ENCODE results near the gene CERS6.
A peak's percentile ranks its signal among the peaks of the same experiment; 100 is the strongest.

The CERS6 gene

DNA sequence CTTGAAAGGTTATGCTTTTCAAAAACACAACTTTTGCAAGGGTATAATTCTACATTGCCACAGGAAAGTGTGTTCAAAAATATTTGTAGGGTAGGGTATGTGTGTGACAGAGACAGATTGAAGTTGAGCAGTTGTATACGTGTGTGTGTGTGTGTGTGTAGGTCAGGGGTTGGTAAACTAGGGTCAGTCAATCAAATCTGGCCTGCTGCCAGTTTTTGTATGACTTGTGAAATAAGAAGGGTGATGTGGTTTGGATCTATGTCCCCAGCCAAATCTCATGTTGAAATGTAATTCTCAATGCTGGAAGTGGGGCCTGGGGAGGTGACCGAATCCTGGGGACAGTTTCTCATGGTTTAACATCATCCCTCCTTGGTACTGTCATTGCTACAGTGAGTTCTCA is 148.2 kb downstream of the CERS6 start:
- TF ChIP-seq, protein P1, sequence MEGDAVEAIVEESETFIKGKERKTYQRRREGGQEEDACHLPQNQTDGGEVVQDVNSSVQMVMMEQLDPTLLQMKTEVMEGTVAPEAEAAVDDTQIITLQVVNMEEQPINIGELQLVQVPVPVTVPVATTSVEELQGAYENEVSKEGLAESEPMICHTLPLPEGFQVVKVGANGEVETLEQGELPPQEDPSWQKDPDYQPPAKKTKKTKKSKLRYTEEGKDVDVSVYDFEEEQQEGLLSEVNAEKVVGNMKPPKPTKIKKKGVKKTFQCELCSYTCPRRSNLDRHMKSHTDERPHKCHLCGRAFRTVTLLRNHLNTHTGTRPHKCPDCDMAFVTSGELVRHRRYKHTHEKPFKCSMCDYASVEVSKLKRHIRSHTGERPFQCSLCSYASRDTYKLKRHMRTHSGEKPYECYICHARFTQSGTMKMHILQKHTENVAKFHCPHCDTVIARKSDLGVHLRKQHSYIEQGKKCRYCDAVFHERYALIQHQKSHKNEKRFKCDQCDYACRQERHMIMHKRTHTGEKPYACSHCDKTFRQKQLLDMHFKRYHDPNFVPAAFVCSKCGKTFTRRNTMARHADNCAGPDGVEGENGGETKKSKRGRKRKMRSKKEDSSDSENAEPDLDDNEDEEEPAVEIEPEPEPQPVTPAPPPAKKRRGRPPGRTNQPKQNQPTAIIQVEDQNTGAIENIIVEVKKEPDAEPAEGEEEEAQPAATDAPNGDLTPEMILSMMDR (conservative IDR thresholded peaks at IDR 0.05; ENCODE audit: low read depth, low read length) = no peak
- H3K4me3 ChIP-seq (ENCODE audit: low read length) = no peak overlapping the region
- DNase-seq (ENCODE audit: low read depth) = no peak

DNA sequence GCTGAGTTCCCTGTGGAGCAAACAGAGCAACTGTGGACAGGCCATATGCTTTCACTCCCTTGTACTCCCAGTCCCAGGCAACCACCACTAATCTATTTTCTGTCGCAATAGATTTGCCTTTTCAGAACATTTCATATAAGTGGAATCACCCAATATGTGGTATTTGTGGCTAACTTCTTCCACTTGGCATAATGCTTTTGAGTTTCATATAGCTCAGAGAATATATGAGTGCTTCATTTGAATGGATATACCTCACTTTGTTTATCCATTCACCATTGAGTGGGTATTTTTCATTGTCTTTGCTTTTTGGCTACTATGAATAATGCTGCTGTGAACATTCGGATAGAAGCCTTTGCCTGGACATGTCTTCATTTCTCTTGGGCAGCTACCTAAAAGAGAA is 151.9 kb downstream of the CERS6 start:
- no peak for DNase-seq (ENCODE audit: low read depth)

DNA sequence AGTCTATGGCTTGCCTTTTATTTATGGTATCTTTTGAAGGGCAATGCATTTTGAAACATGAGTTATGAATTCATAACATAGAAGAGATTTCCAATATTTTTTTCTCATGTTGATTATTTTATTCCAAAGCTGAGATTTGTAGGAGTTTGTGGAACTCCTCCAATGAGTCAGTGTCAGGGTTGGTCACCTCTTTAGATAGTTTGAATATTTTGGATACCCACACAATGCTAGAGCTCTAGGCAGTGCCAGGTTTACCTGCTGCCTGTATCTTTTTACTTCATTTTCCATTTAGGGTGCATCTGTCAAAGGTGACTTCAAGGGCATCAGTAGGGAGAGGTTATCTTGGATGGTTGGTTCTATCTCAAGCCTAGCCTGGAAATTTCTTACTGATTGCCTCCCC is 152.7 kb downstream of the CERS6 start:
- H3K4me3 ChIP-seq (ENCODE audit: low read length) = no peak overlapping the region
- no peak for DNase-seq (ENCODE audit: low read depth)

More for the DNA sequence above, 151.9 kb downstream of the CERS6 start:
- H3K4me3 ChIP-seq (ENCODE audit: low read length) = no peak overlapping the region
- TF ChIP-seq, protein P1 (conservative IDR thresholded peaks at IDR 0.05; ENCODE audit: low read depth, low read length) = no peak

DNA sequence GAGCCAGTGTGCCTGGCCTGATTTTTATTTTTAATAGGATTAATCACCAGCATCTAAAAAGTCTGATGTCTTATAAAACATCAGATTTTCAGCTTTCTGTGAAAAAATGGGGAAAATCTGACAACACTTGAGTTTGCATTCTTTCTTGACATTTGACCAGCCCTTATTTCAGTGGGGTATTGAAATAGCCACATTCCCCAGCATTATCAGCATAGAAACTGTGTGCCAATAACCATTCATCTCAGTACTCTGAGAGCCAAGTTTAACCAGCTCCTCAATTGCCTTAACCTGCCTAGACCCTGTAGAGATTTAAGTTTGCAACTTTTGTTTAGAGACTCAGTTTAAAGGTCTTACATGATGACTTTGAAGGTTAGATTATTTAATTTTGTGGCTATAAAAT is 155.0 kb downstream of the CERS6 start:
- peak; percentile 19 for DNase-seq (ENCODE audit: low read depth)
- TF ChIP-seq, protein P1 (conservative IDR thresholded peaks at IDR 0.05; ENCODE audit: low read depth, low read length) = no peak

More for the DNA sequence above, 152.7 kb downstream of the CERS6 start:
- TF ChIP-seq, protein P1 (conservative IDR thresholded peaks at IDR 0.05; ENCODE audit: low read depth, low read length) = no peak

DNA sequence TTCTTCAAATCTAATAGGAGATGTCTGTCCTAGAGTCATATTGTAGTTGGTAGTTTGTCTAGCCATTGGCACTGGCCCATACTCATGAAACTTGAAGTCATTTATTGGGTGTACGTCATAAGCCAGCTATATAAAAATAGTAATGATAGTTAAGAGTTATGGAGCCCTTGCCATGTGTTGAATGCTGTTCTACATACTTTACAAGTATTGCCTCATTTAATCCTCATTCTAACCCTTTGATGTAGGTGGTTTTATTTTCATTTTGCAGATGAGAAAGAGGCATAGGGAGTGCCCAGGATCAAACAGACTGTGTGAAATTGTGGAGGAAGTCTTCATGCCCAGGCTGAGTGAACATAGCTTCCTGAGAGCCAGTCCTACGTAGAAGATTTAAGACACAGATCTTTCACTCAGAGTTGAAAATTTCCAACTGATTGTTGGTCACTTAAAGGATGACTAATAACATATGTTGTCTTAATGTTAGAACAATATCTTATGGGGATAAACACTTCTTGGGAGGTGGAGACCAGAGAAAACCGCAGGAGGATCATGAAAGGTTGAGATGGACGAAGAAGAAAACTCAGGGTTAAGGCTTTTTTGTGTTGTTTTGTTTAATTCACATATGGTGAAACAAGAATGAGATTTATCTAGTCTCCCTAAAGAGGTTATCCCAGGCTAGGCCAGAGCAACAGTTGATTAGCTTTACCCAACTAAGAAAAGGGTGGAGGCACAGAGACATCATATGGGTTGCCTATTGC is 156.0 kb downstream of the CERS6 start:
- H3K4me3 ChIP-seq (ENCODE audit: low read length) = no peak overlapping the region
- TF ChIP-seq, protein P1 (conservative IDR thresholded peaks at IDR 0.05; ENCODE audit: low read depth, low read length) = no peak
- no peak for DNase-seq (ENCODE audit: low read depth)

More for the DNA sequence above, 155.0 kb downstream of the CERS6 start:
- no peak overlapping the region for H3K4me3 ChIP-seq (ENCODE audit: low read length)

DNA sequence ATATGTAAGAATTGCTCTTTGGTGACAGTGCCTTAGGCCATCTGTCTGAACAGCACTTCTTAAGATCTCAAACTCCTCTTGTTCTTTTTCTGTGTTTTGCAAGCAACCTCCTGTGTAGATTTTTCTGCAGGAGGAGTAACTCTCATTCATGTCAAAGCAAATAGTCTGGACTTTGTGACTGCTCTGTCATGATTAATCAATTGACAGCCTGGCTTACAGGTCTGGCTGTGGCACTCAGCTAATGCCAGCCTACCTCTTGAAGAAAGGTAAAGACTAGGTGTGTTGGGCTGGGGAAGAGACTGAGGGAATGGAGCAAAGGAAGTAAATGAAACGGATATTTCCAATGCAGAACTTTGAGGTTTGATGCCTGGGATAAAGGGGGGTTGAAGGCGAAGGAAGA is 156.6 kb downstream of the CERS6 start:
- no peak for DNase-seq (ENCODE audit: low read depth)
- TF ChIP-seq, protein P1 (conservative IDR thresholded peaks at IDR 0.05; ENCODE audit: low read depth, low read length) = no peak
- H3K4me3 ChIP-seq (ENCODE audit: low read length) = no peak overlapping the region

DNA sequence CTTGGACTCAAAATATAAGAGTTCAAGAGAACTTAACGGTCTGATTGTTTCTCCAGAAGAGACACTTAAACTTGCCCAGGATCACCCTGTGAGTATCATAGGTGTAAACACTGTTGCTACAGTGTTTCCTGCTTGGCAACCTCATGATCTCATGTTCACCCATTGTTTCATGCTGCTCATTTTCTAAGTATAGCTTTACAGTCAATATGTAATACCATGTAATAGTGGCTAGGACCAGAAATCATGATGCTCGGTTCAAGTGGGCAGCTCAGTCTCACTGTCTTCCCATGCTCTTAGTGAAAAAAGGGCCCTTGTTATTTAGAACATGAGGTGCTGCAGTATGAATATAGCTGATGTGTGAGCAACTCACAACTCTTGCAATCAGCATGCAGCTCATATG is 157.5 kb downstream of the CERS6 start:
- H3K4me3 ChIP-seq (ENCODE audit: low read length) = no peak overlapping the region
- DNase-seq (ENCODE audit: low read depth) = no peak
- TF ChIP-seq, protein P1 (conservative IDR thresholded peaks at IDR 0.05; ENCODE audit: low read depth, low read length) = no peak
